ENCODE results near the gene PHTF2. TPM values are rescaled to one million over a fixed set of nuclear protein-coding genes. Genes with fewer than 3 reads are reported as not detected.

The PHTF2 gene
- polyA plus RNA-seq, 1 of the 3 experiments (the other 2 are of a cell fraction), result 21.2 TPM

GRCh38 chr7:77985232-77985973 lies 186.8 kb downstream of the PHTF2 start:
- POLR2A ChIA-PET, result no interaction called here
- no peak overlapping the region for H3K27ac ChIP-seq (ENCODE audit: low read depth in 2 of 2, low read length in 1 of 2)
- H3K4me1 ChIP-seq (ENCODE audit: control insufficient read depth in 1 of 2, insufficient read depth in 2 of 2, low read depth in 1 of 2, low read length in 1 of 2), result peaks cover 0 to 3% of the 10 kb centered on the region in 2 experiments; a peak in 1 of 4 replicates
- 85% methylated on average over 7 of the region's 12 CpGs for WGBS (ENCODE audit: low lambda C conversion rate)
- CTCF ChIA-PET, result no interaction called here
- no peak overlapping the region for H3K9ac ChIP-seq
- TF ChIP-seq CTCF (IDR thresholded peaks at IDR 0.05) (no peak), POLR2AphosphoS5 (IDR thresholded peaks at IDR 0.05; ENCODE audit: low read depth, low read length) (no peak), SIN3A (IDR thresholded peaks at IDR 0.05; ENCODE audit: borderline replicate concordance, low read depth, low read length) (no peak), YY1 (IDR thresholded peaks at IDR 0.05; ENCODE audit: low read depth) (no peak), MEF2A (IDR thresholded peaks at IDR 0.05; ENCODE audit: borderline replicate concordance, low read depth) (no peak), JUND (IDR thresholded peaks at IDR 0.05) (no peak), RCOR1 (IDR thresholded peaks at IDR 0.05; ENCODE audit: low read length) (no peak), NFIC (IDR thresholded peaks at IDR 0.05; ENCODE audit: borderline replicate concordance) (no peak), EP300 (IDR thresholded peaks at IDR 0.05; ENCODE audit: borderline replicate concordance in 1 of 2, low read depth in 1 of 2, low read length in 1 of 2) (no peak), FOXJ3 (CRISPR knock-in tag; IDR thresholded peaks at IDR 0.05) (no peak), RAD21 (IDR thresholded peaks at IDR 0.05; ENCODE audit: low read length) (no peak), TEAD4 (IDR thresholded peaks at IDR 0.05; ENCODE audit: borderline replicate concordance, insufficient read depth) (no peak)
- TF ChIP-seq, protein P1, sequence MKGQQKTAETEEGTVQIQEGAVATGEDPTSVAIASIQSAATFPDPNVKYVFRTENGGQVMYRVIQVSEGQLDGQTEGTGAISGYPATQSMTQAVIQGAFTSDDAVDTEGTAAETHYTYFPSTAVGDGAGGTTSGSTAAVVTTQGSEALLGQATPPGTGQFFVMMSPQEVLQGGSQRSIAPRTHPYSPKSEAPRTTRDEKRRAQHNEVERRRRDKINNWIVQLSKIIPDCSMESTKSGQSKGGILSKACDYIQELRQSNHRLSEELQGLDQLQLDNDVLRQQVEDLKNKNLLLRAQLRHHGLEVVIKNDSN (IDR thresholded peaks at IDR 0.05; ENCODE audit: borderline replicate concordance, low read depth), result no peak
- TF ChIP-seq, protein P2, sequence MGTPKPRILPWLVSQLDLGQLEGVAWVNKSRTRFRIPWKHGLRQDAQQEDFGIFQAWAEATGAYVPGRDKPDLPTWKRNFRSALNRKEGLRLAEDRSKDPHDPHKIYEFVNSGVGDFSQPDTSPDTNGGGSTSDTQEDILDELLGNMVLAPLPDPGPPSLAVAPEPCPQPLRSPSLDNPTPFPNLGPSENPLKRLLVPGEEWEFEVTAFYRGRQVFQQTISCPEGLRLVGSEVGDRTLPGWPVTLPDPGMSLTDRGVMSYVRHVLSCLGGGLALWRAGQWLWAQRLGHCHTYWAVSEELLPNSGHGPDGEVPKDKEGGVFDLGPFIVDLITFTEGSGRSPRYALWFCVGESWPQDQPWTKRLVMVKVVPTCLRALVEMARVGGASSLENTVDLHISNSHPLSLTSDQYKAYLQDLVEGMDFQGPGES (IDR thresholded peaks at IDR 0.05; ENCODE audit: low read depth, low read length), result no peak
- TF ChIP-seq, protein P3, sequence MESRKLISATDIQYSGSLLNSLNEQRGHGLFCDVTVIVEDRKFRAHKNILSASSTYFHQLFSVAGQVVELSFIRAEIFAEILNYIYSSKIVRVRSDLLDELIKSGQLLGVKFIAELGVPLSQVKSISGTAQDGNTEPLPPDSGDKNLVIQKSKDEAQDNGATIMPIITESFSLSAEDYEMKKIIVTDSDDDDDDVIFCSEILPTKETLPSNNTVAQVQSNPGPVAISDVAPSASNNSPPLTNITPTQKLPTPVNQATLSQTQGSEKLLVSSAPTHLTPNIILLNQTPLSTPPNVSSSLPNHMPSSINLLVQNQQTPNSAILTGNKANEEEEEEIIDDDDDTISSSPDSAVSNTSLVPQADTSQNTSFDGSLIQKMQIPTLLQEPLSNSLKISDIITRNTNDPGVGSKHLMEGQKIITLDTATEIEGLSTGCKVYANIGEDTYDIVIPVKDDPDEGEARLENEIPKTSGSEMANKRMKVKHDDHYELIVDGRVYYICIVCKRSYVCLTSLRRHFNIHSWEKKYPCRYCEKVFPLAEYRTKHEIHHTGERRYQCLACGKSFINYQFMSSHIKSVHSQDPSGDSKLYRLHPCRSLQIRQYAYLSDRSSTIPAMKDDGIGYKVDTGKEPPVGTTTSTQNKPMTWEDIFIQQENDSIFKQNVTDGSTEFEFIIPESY (IDR thresholded peaks at IDR 0.05; ENCODE audit: borderline replicate concordance, low read depth), result no peak
- no peaks in the 10 kb centered on the region for H3K36me3 ChIP-seq (replicated peaks in 1 of 2; ENCODE audit: control insufficient read depth in 1 of 2, insufficient read depth in 2 of 2, low read length in 1 of 2)
- H3K79me2 ChIP-seq (ENCODE audit: insufficient read depth), result no peaks in the 10 kb centered on the region
- H3K27me3 ChIP-seq (ENCODE audit: insufficient read depth), result no peaks in the 10 kb centered on the region
- no peak overlapping the region for H2AFZ ChIP-seq (ENCODE audit: low read depth)
- H3F3A ChIP-seq (replicated peaks; ENCODE audit: insufficient read depth), result no peaks in the 10 kb centered on the region
- DNase-seq, result no peak
- no peak overlapping the region for H3K4me2 ChIP-seq
- no peaks in the 10 kb centered on the region for H3K9me2 ChIP-seq
- no peak overlapping the region for H3K4me3 ChIP-seq (ENCODE audit: low read depth in 2 of 2, low read length in 1 of 2)
- H3K9me3 ChIP-seq, result 0 out of 2 replicates have a peak, but pooled peaks cover 4% of the 10 kb centered on the region
- no peaks in the 10 kb centered on the region for H4K20me1 ChIP-seq (ENCODE audit: insufficient read depth)
